Measurements from ENCODE around the gene PTPRJ. TPM values are rescaled to one million over a fixed set of nuclear protein-coding genes. Genes with fewer than 3 reads are reported as not detected.
A peak's percentile ranks its signal among the peaks of the same experiment; 100 is the strongest.

PTPRJ gene
- total RNA-seq, 1 experiment from 2014 or later = 43.7 TPM

DNA sequence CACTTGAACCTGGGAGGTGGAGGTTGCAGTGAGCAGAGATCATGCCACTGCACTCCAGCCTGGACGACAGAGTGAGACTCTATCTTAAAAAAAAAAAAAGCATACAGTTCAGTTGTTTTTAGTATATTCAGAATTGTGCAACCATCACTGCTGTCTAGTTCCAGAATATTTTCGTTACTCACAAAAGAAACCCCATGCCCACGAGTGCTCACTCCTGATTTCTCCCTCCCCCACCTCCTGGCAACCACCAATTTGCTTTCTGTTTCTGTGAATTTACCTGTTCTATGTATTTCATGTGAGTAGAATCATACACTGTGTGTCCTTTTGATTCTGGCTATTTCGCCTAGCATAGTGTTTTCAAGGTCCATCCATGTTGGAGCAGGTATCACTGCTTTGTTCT, 24.8 kb downstream of the PTPRJ start:
- H3K4me3 ChIP-seq = no peak overlapping the region
- peak overlapping the region; percentile 43; the same call in 1 of the 2 replicates for H3K4me2 ChIP-seq
- H3F3A ChIP-seq (ENCODE audit: insufficient read depth, low read depth) = peaks cover 37% of the 10 kb centered on the region
- TF ChIP-seq EZH2 (IDR thresholded peaks at IDR 0.05; ENCODE audit: low read depth) = no peak
- TF ChIP-seq, protein P1, sequence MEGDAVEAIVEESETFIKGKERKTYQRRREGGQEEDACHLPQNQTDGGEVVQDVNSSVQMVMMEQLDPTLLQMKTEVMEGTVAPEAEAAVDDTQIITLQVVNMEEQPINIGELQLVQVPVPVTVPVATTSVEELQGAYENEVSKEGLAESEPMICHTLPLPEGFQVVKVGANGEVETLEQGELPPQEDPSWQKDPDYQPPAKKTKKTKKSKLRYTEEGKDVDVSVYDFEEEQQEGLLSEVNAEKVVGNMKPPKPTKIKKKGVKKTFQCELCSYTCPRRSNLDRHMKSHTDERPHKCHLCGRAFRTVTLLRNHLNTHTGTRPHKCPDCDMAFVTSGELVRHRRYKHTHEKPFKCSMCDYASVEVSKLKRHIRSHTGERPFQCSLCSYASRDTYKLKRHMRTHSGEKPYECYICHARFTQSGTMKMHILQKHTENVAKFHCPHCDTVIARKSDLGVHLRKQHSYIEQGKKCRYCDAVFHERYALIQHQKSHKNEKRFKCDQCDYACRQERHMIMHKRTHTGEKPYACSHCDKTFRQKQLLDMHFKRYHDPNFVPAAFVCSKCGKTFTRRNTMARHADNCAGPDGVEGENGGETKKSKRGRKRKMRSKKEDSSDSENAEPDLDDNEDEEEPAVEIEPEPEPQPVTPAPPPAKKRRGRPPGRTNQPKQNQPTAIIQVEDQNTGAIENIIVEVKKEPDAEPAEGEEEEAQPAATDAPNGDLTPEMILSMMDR (conservative IDR thresholded peaks at IDR 0.05) = no peak
- peaks cover 90% of the 10 kb centered on the region for H3K79me2 ChIP-seq (ENCODE audit: low read depth)
- no peak for DNase-seq
- intact Hi-C loops (cut with micrococcal nuclease; ENCODE audit: unreplicated experiment) = no loop called here
- H3K9me3 ChIP-seq (ENCODE audit: insufficient read depth, low read depth) = no peaks in the 10 kb centered on the region
- BruUV-seq (replicated peaks) = no TSS peak
- peaks cover 41% of the 10 kb centered on the region for H3K4me1 ChIP-seq (replicated peaks; ENCODE audit: insufficient read depth)
- H3K36me3 ChIP-seq (ENCODE audit: low read depth) = no peaks in the 10 kb centered on the region
- H3K27me3 ChIP-seq (ENCODE audit: insufficient read depth, low read depth) = no peaks in the 10 kb centered on the region
- no peaks in the 10 kb centered on the region for H3K9me2 ChIP-seq (ENCODE audit: insufficient read depth)
- POLR2A ChIA-PET (ENCODE audit: unreplicated experiment) = interaction anchor here (0.6 kb wide), 1 partner anchor 102 kb away, joined by 8 read pairs; no protein-coding TSS in a partner anchor
- H3K27ac ChIP-seq = peak overlapping the region; percentile 88
- peaks cover 17% of the 10 kb centered on the region for H4K20me1 ChIP-seq (ENCODE audit: insufficient read depth)
- no peak overlapping the region for H2AFZ ChIP-seq
- CTCF ChIA-PET = no interaction called here

- no peaks in the 10 kb centered on the region for H3K9me2 ChIP-seq (ENCODE audit: insufficient read depth)
- peak overlapping the region; percentile 88 for H3K27ac ChIP-seq
- no peaks in the 10 kb centered on the region for H3K27me3 ChIP-seq (ENCODE audit: insufficient read depth, low read depth)
- ChIA-PET POLR2A (ENCODE audit: unreplicated experiment) (interaction anchor here (0.6 kb wide), 3 partner anchors 10 to 58 kb away, joined by 3 to 5 read pairs (median 5); no protein-coding TSS in a partner anchor), CTCF (interaction anchor here (0.6 kb wide), 1 partner anchor 73 kb away, joined by 3 read pairs; no protein-coding TSS in a partner anchor)
- H2AFZ ChIP-seq = no peak overlapping the region
- peaks cover 41% of the 10 kb centered on the region for H3K4me1 ChIP-seq (replicated peaks; ENCODE audit: insufficient read depth)
- H3K4me2 ChIP-seq = peak overlapping the region; percentile 43
- H3K4me3 ChIP-seq = no peak overlapping the region
- DNase-seq = no peak
- intact Hi-C loops (cut with micrococcal nuclease; ENCODE audit: unreplicated experiment) = loop anchor here (2.0 kb wide), 1 partner anchor 15 kb away; no protein-coding TSS in a partner anchor
- peaks cover 41% of the 10 kb centered on the region for H3F3A ChIP-seq (ENCODE audit: insufficient read depth, low read depth)
- TF ChIP-seq, protein P1 (conservative IDR thresholded peaks at IDR 0.05) = no peak
- no peak for TF ChIP-seq EZH2 (IDR thresholded peaks at IDR 0.05; ENCODE audit: low read depth)
- peaks cover 17% of the 10 kb centered on the region for H4K20me1 ChIP-seq (ENCODE audit: insufficient read depth)
- H3K36me3 ChIP-seq (ENCODE audit: low read depth) = no peaks in the 10 kb centered on the region
- H3K9me3 ChIP-seq (ENCODE audit: insufficient read depth, low read depth) = no peaks in the 10 kb centered on the region
- BruUV-seq (replicated peaks) = no TSS peak
- H3K79me2 ChIP-seq (ENCODE audit: low read depth) = peaks cover 95% of the 10 kb centered on the region
Measured at GRCh38 chr11:48005831-48006270, 25.5 kb downstream of the PTPRJ start.

- Histone ChIP-seq H3K79me2 (ENCODE audit: low read depth) (peaks cover 96% of the 10 kb centered on the region), H3K9me3 (ENCODE audit: insufficient read depth, low read depth) (no peaks in the 10 kb centered on the region), H3K4me2 (peak overlapping the region; percentile 43), H3K27ac (peak overlapping the region; percentile 88), H3K4me3 (no peak overlapping the region), H3K27me3 (ENCODE audit: insufficient read depth, low read depth) (no peaks in the 10 kb centered on the region), H2AFZ (no peak overlapping the region), H3F3A (ENCODE audit: insufficient read depth, low read depth) (peaks cover 35% of the 10 kb centered on the region), H3K9me2 (ENCODE audit: insufficient read depth) (no peaks in the 10 kb centered on the region), H3K36me3 (ENCODE audit: low read depth) (no peaks in the 10 kb centered on the region), H4K20me1 (ENCODE audit: insufficient read depth) (peaks cover 17% of the 10 kb centered on the region), H3K4me1 (replicated peaks; ENCODE audit: insufficient read depth) (peaks cover 41% of the 10 kb centered on the region)
- CTCF ChIA-PET = interaction anchor here (0.5 to 0.6 kb wide), 2 partner anchors 70 to 73 kb away, joined by 3 to 6 read pairs; no protein-coding TSS in a partner anchor
- intact Hi-C loops (cut with micrococcal nuclease; ENCODE audit: unreplicated experiment) = loop anchor here (2.0 kb wide), 1 partner anchor 16 kb away; no protein-coding TSS in a partner anchor
- peak; percentile 25 to 69 for DNase-seq
- BruUV-seq (replicated peaks) = TSS peak; percentile 57
- TF ChIP-seq EZH2 (IDR thresholded peaks at IDR 0.05; ENCODE audit: low read depth) = no peak
- TF ChIP-seq, protein P1 (conservative IDR thresholded peaks at IDR 0.05) = no peak
- POLR2A ChIA-PET (ENCODE audit: unreplicated experiment) = interaction anchor here (0.6 to 0.8 kb wide), 5 partner anchors 9 to 57 kb away, joined by 3 to 12 read pairs (median 5); no protein-coding TSS in a partner anchor
Measured at GRCh38 chr11:48006301-48006992, 26.1 kb downstream of the PTPRJ start.

Measured in PC-9 (cell line).